NK-92 (cell line): ENCODE data around the gene MPV17L2.

Experiments used
- DNase-seq: peaks from one replicate; lab custom pipeline; 2025; ENCODE audit not compliant: unreplicated experiment; lab: John Stamatoyannopoulos, UW

The MPV17L2 gene

GRCh38 chr19:18214779-18215433, 21.9 kb downstream of the MPV17L2 start:
- no peak for DNase-seq

- no peak for DNase-seq
Observed at GRCh38 chr19:18216789-18217188, 23.8 kb downstream of the MPV17L2 start.

- no peak for DNase-seq
Observed at GRCh38 chr19:18218159-18218558, 25.1 kb downstream of the MPV17L2 start.

GRCh38 chr19:18218600-18218999, 25.6 kb downstream of the MPV17L2 start:
- no peak for DNase-seq

GRCh38 chr19:18219911-18220631, 27.1 kb downstream of the MPV17L2 start:
- no peak for DNase-seq

- no peak for DNase-seq
Observed at GRCh38 chr19:18220632-18221275, 27.7 kb downstream of the MPV17L2 start.

- DNase-seq = no peak
Observed at GRCh38 chr19:18221815-18222725, 29.1 kb downstream of the MPV17L2 start.

- no peak for DNase-seq
Observed at GRCh38 chr19:18223860-18224524, 31.0 kb downstream of the MPV17L2 start.

GRCh38 chr19:18224525-18225354, 31.7 kb downstream of the MPV17L2 start:
- DNase-seq = no peak

- DNase-seq = no peak
Observed at GRCh38 chr19:18225355-18225701, 32.3 kb downstream of the MPV17L2 start.

GRCh38 chr19:18225702-18226468, 32.9 kb downstream of the MPV17L2 start, which contains the start of gene PDE4C:
Gene PDE4C, minus strand, starts transcription at chr19:18226438. Its CDS starts 23 bp downstream, at chr19:18226415.
- no peak for DNase-seq

- DNase-seq = no peak
Observed at GRCh38 chr19:18226956-18227780, 34.1 kb downstream of the MPV17L2 start.

GRCh38 chr19:18227781-18228271, 34.8 kb downstream of the MPV17L2 start:
- DNase-seq = no peak

- no peak for DNase-seq
Observed at GRCh38 chr19:18229474-18229873, 36.5 kb downstream of the MPV17L2 start.

- DNase-seq = no peak
Observed at GRCh38 chr19:18229915-18230314, 36.9 kb downstream of the MPV17L2 start.

- DNase-seq = no peak
Observed at GRCh38 chr19:18230941-18231734, 38.1 kb downstream of the MPV17L2 start.

- no peak for DNase-seq
Observed at GRCh38 chr19:18231775-18232174, 38.8 kb downstream of the MPV17L2 start.
